Measurements from ENCODE around the gene PFN1. TPM values are rescaled to one million over a fixed set of nuclear protein-coding genes. Genes with fewer than 3 reads are reported as not detected.

Gene PFN1
- total and polyA plus RNA-seq, 2 of the 8 experiments (the other 6 are each of a cell fraction or from before 2014, with no cell fraction given): 1,355 to 1,949 TPM

GRCh38 chr17:4920351-4921048 is 27.8 kb downstream of the PFN1 start (continued):
- TF ChIP-seq NANOG (IDR thresholded peaks at IDR 0.05; ENCODE audit: insufficient read depth, low read depth, low read length, poor library complexity, severe bottlenecking): no peak

All from H1 (cell line).